Measurements from ENCODE around the gene RITA1. TPM values are rescaled to one million over a fixed set of nuclear protein-coding genes. Genes with fewer than 3 reads are reported as not detected.

The RITA1 gene
- total RNA-seq, 4 donors from 2014 or later, result 14.7 to 21.7 (median 16.9) TPM

DNA sequence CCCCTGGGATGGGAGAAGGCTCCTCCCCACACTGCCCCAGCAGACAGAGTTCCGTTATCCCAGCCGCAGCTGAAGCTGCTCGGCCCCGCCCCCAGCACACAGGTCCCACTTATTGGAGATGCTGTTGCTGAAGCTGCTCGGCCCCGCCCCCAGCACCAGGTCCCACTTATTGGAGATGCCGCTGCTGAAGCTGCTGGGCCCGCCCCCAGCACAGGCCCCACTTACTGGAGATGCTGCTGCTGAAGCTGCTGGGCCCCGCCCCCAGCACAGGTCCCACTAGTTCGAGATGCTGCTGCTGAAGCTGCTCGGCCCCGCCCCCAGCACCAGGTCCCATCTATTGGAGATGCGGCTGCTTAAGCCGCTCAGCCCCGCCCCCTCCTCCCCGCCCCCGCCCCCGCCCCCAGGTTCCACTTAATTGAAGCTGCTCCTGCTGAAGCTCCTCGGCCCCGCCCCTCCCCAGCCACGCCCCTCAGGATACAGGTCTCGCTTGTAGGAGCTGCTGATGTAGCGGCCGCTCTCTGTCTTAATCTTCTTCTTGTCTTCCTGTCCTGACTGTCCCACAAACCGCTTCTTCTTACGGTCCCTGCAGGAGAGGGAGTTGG lies 24.0 kb upstream of the RITA1 start:
- no peak for DNase-seq (ENCODE audit: low spot score in 2 of 2)
- Histone ChIP-seq H3K9me3 (no peaks in the 10 kb centered on the region), H3K4me1 (no peaks in the 10 kb centered on the region), H3K36me3 (peaks cover 92% of the 10 kb centered on the region), H3K27me3 (no peaks in the 10 kb centered on the region), H3K4me3 (no peak overlapping the region), H3K27ac (no peak overlapping the region)
- WGBS, result 88% methylated on average over 11 of the region's 26 CpGs
- no peak for TF ChIP-seq EP300 (IDR thresholded peaks at IDR 0.05)
- no peak for TF ChIP-seq POLR2AphosphoS5 (IDR thresholded peaks at IDR 0.05)
- no peak for TF ChIP-seq CTCF (IDR thresholded peaks at IDR 0.05)
- TF ChIP-seq POLR2A (IDR thresholded peaks at IDR 0.05), result no peak

DNA sequence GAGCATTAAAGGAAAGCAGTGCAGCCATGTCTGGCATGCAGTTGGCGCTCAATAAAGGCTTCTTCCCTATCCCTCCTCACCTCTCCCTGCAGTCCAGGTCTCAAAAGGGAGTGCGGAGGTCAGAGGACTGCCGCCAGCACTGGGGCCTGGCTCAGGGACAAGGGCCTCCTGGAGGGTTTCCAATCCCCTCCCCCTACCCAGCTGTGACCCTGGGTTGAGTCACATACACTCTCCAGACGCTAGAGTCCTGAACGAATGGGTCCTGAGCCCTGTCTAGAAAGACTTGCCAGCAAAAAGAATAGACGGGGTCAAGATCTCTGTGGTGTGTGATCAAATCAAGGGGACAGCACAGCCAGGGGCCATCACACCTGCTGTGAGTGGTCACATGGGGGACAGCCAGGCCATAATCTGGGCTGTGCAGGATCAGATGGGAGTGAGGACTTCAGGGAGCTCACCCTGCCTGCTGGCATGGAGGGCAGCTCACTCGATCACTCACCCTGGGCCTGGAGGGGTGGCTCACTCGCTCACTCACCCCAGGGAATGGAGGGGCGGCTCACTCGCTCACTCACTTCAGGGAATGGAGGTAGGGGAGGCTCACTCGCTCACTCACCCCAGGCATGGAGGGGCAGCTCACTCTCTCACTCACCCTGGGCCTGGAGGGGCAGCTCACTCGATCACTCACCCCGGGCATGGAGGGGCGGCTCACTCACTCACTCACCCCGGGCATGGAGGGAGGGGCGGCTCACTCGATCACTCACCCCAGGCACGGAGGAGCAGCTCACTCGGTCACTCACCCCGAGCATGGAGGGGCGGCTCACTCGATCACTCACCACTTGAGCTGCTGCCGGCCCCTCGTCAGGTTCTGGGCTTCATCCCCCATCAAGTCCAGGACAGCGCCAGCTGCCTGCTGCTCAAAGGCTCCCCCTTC lies 23.2 kb upstream of the RITA1 start:
- no peaks in the 10 kb centered on the region for H3K4me1 ChIP-seq
- no peak for DNase-seq (ENCODE audit: low spot score in 2 of 2)
- H3K9me3 ChIP-seq, result no peaks in the 10 kb centered on the region
- H3K36me3 ChIP-seq, result peaks cover 100% of the 10 kb centered on the region
- H3K4me3 ChIP-seq, result no peak overlapping the region
- no peaks in the 10 kb centered on the region for H3K27me3 ChIP-seq
- 89% methylated on average over 13 of the region's 25 CpGs for WGBS
- H3K27ac ChIP-seq, result no peak overlapping the region
- TF ChIP-seq POLR2A (IDR thresholded peaks at IDR 0.05), result no peak
- no peak for TF ChIP-seq POLR2AphosphoS5 (IDR thresholded peaks at IDR 0.05)
- no peak for TF ChIP-seq CTCF (IDR thresholded peaks at IDR 0.05)
- no peak for TF ChIP-seq EP300 (IDR thresholded peaks at IDR 0.05)

GRCh38 chr12:113163030-113163360 lies 22.5 kb upstream of the RITA1 start:
- 95% methylated on average over 4 of the region's 12 CpGs for WGBS
- no peak overlapping the region for H3K4me3 ChIP-seq
- no peaks in the 10 kb centered on the region for H3K27me3 ChIP-seq
- H3K36me3 ChIP-seq, result peaks cover 100% of the 10 kb centered on the region
- TF ChIP-seq POLR2AphosphoS5 (IDR thresholded peaks at IDR 0.05) (no peak), POLR2A (IDR thresholded peaks at IDR 0.05) (no peak), EP300 (IDR thresholded peaks at IDR 0.05) (no peak), CTCF (IDR thresholded peaks at IDR 0.05) (no peak)
- no peak for DNase-seq (ENCODE audit: low spot score in 2 of 2)
- H3K9me3 ChIP-seq, result no peaks in the 10 kb centered on the region
- H3K27ac ChIP-seq, result no peak overlapping the region
- no peaks in the 10 kb centered on the region for H3K4me1 ChIP-seq

- no peak for TF ChIP-seq CTCF (IDR thresholded peaks at IDR 0.05)
- TF ChIP-seq EP300 (IDR thresholded peaks at IDR 0.05), result no peak
- TF ChIP-seq POLR2AphosphoS5 (IDR thresholded peaks at IDR 0.05), result no peak
- TF ChIP-seq POLR2A (IDR thresholded peaks at IDR 0.05), result no peak
- H3K27ac ChIP-seq, result no peak overlapping the region
- peaks cover 100% of the 10 kb centered on the region for H3K36me3 ChIP-seq
- no peaks in the 10 kb centered on the region for H3K4me1 ChIP-seq
- H3K9me3 ChIP-seq, result no peaks in the 10 kb centered on the region
- no peak for DNase-seq (ENCODE audit: low spot score in 2 of 2)
- H3K4me3 ChIP-seq, result no peak overlapping the region
- H3K27me3 ChIP-seq, result no peaks in the 10 kb centered on the region
- WGBS, result 95% methylated on average over 13 of the region's 13 CpGs
Observed at GRCh38 chr12:113164014-113164413, 21.5 kb upstream of the RITA1 start.

Measured in suprapubic skin (tissue), 4 donors.